ENCODE measurements around the gene RCN1. TPM values are rescaled to one million over a fixed set of nuclear protein-coding genes. Genes with fewer than 3 reads are reported as not detected.

Gene RCN1
- total RNA-seq, 4 donors from 2014 or later = 15.0 to 34.9 (median 20.0) TPM

GRCh38 chr11:32139896-32140520, 49.1 kb downstream of the RCN1 start:
- Histone ChIP-seq H3K27me3 (no peaks in the 10 kb centered on the region), H3K36me3 (no peaks in the 10 kb centered on the region), H3K27ac (no peak overlapping the region), H3K4me3 (no peak overlapping the region), H3K9me3 (no peaks in the 10 kb centered on the region), H3K4me1 (no peaks in the 10 kb centered on the region)
- 69 to 82% methylated on average over 2 to 3 of the region's 4 CpGs for WGBS, 2 donors
- no peak for DNase-seq
- no peak for TF ChIP-seq POLR2A (IDR thresholded peaks at IDR 0.05)
- TF ChIP-seq, protein P1, sequence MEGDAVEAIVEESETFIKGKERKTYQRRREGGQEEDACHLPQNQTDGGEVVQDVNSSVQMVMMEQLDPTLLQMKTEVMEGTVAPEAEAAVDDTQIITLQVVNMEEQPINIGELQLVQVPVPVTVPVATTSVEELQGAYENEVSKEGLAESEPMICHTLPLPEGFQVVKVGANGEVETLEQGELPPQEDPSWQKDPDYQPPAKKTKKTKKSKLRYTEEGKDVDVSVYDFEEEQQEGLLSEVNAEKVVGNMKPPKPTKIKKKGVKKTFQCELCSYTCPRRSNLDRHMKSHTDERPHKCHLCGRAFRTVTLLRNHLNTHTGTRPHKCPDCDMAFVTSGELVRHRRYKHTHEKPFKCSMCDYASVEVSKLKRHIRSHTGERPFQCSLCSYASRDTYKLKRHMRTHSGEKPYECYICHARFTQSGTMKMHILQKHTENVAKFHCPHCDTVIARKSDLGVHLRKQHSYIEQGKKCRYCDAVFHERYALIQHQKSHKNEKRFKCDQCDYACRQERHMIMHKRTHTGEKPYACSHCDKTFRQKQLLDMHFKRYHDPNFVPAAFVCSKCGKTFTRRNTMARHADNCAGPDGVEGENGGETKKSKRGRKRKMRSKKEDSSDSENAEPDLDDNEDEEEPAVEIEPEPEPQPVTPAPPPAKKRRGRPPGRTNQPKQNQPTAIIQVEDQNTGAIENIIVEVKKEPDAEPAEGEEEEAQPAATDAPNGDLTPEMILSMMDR (IDR thresholded peaks at IDR 0.05) = no peak
- intact Hi-C loops (cut with DNase I) = no loop called here

DNA sequence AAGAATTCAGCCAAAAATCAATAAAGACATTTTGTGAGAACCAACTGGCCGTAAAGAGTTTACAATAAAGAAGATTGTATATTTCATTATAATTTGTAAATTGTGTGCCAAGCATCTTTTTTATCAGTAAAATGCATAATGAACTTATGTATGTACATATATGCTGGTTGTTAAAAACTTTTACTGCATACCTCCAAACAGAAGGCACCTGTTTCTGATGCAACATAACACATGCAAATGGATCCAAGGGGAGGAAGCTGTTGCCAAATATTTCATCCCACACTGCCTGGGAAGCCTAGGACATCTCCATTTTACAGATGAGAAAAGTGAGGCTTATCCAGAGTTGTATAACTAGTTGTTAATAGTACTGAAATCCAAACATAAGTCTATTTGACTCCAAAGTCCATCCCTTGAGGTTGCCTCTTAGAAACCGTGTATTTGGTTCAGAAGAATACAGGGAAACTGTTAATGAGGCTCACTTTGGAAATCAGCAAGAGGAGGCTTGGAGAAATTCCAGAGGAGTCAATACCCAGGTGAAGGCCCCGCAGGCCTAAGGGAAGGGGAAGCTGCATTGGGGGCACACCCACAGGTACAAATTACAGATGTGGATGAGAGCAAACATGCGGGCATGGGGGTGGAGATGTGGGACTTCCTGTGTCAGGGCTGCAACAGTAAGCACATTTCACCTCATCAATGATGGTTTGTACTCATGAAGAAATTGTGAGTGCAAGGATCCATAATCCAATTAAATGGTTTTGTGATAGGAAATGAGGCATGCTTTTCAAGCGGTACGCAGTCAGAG, 51.1 kb downstream of the RCN1 start:
- Histone ChIP-seq H3K27ac (no peak overlapping the region), H3K4me3 (no peak overlapping the region), H3K4me1 (no peaks in the 10 kb centered on the region), H3K36me3 (no peaks in the 10 kb centered on the region), H3K9me3 (no peaks in the 10 kb centered on the region), H3K27me3 (no peaks in the 10 kb centered on the region)
- intact Hi-C loops (cut with DNase I) = no loop called here
- 70 to 71% methylated on average over 6 of the region's 6 CpGs for WGBS, 2 donors
- TF ChIP-seq POLR2A (IDR thresholded peaks at IDR 0.05) = no peak
- TF ChIP-seq, protein P1 (IDR thresholded peaks at IDR 0.05) = no peak
- no peak for DNase-seq

- Histone ChIP-seq H3K27ac (no peak overlapping the region), H3K4me3 (no peak overlapping the region), H3K4me1 (no peaks in the 10 kb centered on the region), H3K36me3 (no peaks in the 10 kb centered on the region), H3K9me3 (no peaks in the 10 kb centered on the region), H3K27me3 (no peaks in the 10 kb centered on the region)
- 80 to 89% methylated on average over 8 of the region's 8 CpGs for WGBS, 2 donors
- TF ChIP-seq, protein P1 (IDR thresholded peaks at IDR 0.05) = no peak
- no peak for TF ChIP-seq POLR2A (IDR thresholded peaks at IDR 0.05)
- intact Hi-C loops (cut with DNase I) = no loop called here
- no peak for DNase-seq
Observed at GRCh38 chr11:32143378-32143777, 52.5 kb downstream of the RCN1 start.

DNA sequence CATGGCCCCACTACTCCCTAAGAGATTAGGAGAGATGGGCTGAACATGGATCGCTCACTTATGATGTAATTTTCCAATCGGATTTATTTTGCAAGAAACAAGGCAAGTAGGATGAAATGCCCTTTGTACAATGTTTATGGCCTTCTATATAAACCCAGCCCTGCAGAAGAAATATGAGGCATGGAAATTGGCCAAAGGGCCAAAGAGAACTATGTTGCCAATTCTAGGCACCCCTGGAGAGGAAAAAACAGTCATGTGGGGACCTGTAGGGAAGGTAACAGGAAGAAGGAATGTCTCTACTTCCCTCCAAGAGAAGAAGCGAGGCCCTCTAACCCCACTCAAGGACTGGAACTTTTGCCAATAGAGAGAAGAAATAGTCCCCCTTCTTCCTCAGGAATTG, 54.4 kb downstream of the RCN1 start:
- no peak overlapping the region for H3K4me3 ChIP-seq
- DNase-seq = no peak
- no peak for TF ChIP-seq POLR2A (IDR thresholded peaks at IDR 0.05)
- TF ChIP-seq, protein P1 (IDR thresholded peaks at IDR 0.05) = no peak
- H3K4me1 ChIP-seq = no peaks in the 10 kb centered on the region
- H3K36me3 ChIP-seq = no peaks in the 10 kb centered on the region
- intact Hi-C loops (cut with DNase I) = no loop called here
- WGBS, 2 donors = 70 to 73% methylated on average over 3 of the region's 3 CpGs
- H3K27ac ChIP-seq = no peak overlapping the region
- no peaks in the 10 kb centered on the region for H3K27me3 ChIP-seq
- no peaks in the 10 kb centered on the region for H3K9me3 ChIP-seq

- intact Hi-C loops (cut with DNase I) = no loop called here
- Histone ChIP-seq H3K27me3 (no peaks in the 10 kb centered on the region), H3K36me3 (no peaks in the 10 kb centered on the region), H3K4me1 (no peaks in the 10 kb centered on the region), H3K4me3 (no peak overlapping the region), H3K9me3 (no peaks in the 10 kb centered on the region), H3K27ac (no peak overlapping the region)
- no peak for DNase-seq
- 56 to 60% methylated on average over 4 of the region's 4 CpGs for WGBS, 2 donors
- no peak for TF ChIP-seq POLR2A (IDR thresholded peaks at IDR 0.05)
- TF ChIP-seq, protein P1 (IDR thresholded peaks at IDR 0.05) = no peak
Observed at GRCh38 chr11:32148895-32149294, 58.0 kb downstream of the RCN1 start.

All from esophagus squamous epithelium (tissue), 5 donors.